Mucosa of descending colon (tissue), 3 donors: ENCODE results near the gene SYNDIG1. TPM values are rescaled to one million over a fixed set of nuclear protein-coding genes. Genes with fewer than 3 reads are reported as not detected.

Source experiments
- ATAC-seq: fragments of 200-7000 bp; cut with Tn5 transposase; one replicate; pipeline ENCODE4 v1.9.1; 2020; ENCODE audit warnings: mild to moderate bottlenecking, moderate library complexity
- DNase-seq, 3 donors: peaks; one replicate each; pipeline ENCODE4 v3.0.0-alpha.2; 2020
- H3K36me3 ChIP-seq: fragments of 200-600 bp; one replicate; pipeline ENCODE4 v1.8.0; 2021; ENCODE audit warnings: low read depth, mild to moderate bottlenecking
- H3K4me1 ChIP-seq: fragments of 200-600 bp; one replicate; pipeline ENCODE4 v1.8.0; 2021; ENCODE audit warnings: low read depth, mild to moderate bottlenecking
- H3K4me3 ChIP-seq: fragments of 200-600 bp; one replicate; pipeline ENCODE4 v1.8.0; 2021; ENCODE audit warnings: mild to moderate bottlenecking
- H3K9me3 ChIP-seq: fragments of 200-600 bp; one replicate; pipeline ENCODE4 v1.8.0; 2021; ENCODE audit warnings: mild to moderate bottlenecking
- CTCF ChIP-seq: fragments of 200-600 bp; IDR thresholded peaks from one replicate; pipeline ENCODE4 v1.8.0; 2022; ENCODE audit warnings: antibody characterized with exemption, mild to moderate bottlenecking
- intact Hi-C, 2 donors: fragments of 100-400 bp; cut with DNase I in 1 of 2; cut with micrococcal nuclease in 1 of 2; formaldehyde crosslinking; loops; one replicate each; pipeline versions ENCODE4 v1.11.0 to v1.11.1; 2022; cut with DNase I, micrococcal nuclease
- total RNA-seq, 3 donors: library from RNA; stranded (reverse); fragmentation: NEBNext Ultra II Directional in 2 of 3; extraction: Animal tissue kit (Norgen Biotek cat#: 25700) in 2 of 3; gene quantifications; one replicate each; pipeline versions ENCODE4 v1.2.1 to v1.2.4, GENCODE V29; 2021 to 2023
- donor health status: DM: no; HTN: no; CAD: no; lungs with moderate emphysema.
- donor health status: DM: no; HTN: no; CAD: no.
- donor health status: DM: no; HTN: yes; CAD: no.

SYNDIG1 gene
- total RNA-seq, 3 donors from 2014 or later = 0.12 to 0.46 (median 0.35) TPM

DNA sequence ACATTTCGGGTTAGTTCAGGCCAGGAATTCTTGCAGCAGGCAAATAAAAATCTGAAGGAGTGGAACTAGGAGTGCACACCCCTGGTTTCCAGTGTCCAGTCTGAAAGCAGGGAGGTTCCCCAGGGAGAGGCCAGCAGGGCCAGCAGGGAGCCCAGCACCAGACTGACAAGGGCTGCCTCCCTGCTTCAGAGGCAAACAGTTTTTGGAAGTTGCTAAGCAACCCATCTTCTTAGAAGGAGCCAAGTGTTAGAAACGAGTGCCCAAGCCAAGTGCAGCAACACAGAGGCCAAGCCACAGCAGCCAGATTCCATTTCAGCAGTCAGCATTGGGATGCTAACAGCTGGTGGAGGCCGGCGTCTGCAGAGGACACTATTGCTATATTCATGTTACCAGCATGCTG is 179.1 kb downstream of the SYNDIG1 start:
- no peak overlapping the region for H3K4me3 ChIP-seq
- no peak for TF ChIP-seq CTCF
- intact Hi-C loops = no loop called here
- H3K4me1 ChIP-seq = no peaks in the 10 kb centered on the region
- ATAC-seq (no peak), DNase-seq (no peak)
- H3K36me3 ChIP-seq = no peaks in the 10 kb centered on the region
- H3K9me3 ChIP-seq = no peaks in the 10 kb centered on the region

DNA sequence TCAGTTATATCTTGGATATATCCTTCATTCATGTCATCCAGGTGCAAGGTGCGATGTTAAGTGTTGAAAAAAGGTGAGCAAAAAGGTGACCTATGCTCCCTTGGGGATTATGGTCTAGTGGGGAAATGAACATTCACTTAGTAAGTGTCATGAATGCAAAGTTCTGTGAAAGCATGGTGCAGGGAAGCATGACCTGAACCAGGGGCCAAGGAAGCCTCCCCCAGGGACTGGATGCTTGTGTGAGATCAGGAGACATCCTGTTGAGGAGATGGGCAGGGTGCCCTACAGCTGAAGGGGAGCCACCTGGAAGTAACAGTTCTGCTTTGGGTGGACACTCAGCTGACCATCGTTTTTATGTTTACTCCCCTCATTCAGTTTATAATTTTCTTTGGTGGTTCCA is 179.5 kb downstream of the SYNDIG1 start:
- Histone ChIP-seq H3K9me3 (no peaks in the 10 kb centered on the region), H3K4me1 (no peaks in the 10 kb centered on the region), H3K4me3 (no peak overlapping the region), H3K36me3 (no peaks in the 10 kb centered on the region)
- ATAC-seq = no peak
- intact Hi-C loops = no loop called here
- no peak for TF ChIP-seq CTCF
- DNase-seq = no peak

GRCh38 chr20:24649787-24650490 is 180.5 kb downstream of the SYNDIG1 start:
- DNase-seq (no peak), ATAC-seq (no peak)
- H3K36me3 ChIP-seq = no peaks in the 10 kb centered on the region
- no peak for TF ChIP-seq CTCF
- intact Hi-C loops = no loop called here
- no peak overlapping the region for H3K4me3 ChIP-seq
- no peaks in the 10 kb centered on the region for H3K9me3 ChIP-seq
- H3K4me1 ChIP-seq = no peaks in the 10 kb centered on the region

- Histone ChIP-seq H3K9me3 (no peaks in the 10 kb centered on the region), H3K4me1 (no peaks in the 10 kb centered on the region), H3K4me3 (no peak overlapping the region), H3K36me3 (no peaks in the 10 kb centered on the region)
- TF ChIP-seq CTCF = no peak
- DNase-seq (no peak), ATAC-seq (peak; percentile 23)
- intact Hi-C loops = no loop called here
These were observed 181.9 kb downstream of the SYNDIG1 start for GRCh38 chr20:24651171-24651975.

GRCh38 chr20:24651976-24652345 is 182.5 kb downstream of the SYNDIG1 start:
- H3K9me3 ChIP-seq = no peaks in the 10 kb centered on the region
- intact Hi-C loops = no loop called here
- ATAC-seq (no peak), DNase-seq (no peak)
- no peaks in the 10 kb centered on the region for H3K4me1 ChIP-seq
- H3K36me3 ChIP-seq = no peaks in the 10 kb centered on the region
- H3K4me3 ChIP-seq = no peak overlapping the region
- no peak for TF ChIP-seq CTCF
